ENCODE measurements around the gene ZFAND4. TPM values are rescaled to one million over a fixed set of nuclear protein-coding genes. Genes with fewer than 3 reads are reported as not detected.
"Not testable (repeated sequence)": the region's sequence is repeated elsewhere in the genome, so short reads cannot be mapped to it uniquely, and the experiment has no call there.

The ZFAND4 gene
- total and polyA plus RNA-seq, 5 donors, result 5.4 to 20.6 (median 18.2) TPM

- 75% methylated on average over 3 of the region's 3 CpGs for WGBS
- intact Hi-C loops (cut with DNase I), result loop anchor here in 2 of 4 donors (10.0 kb wide), 3 partner anchors 75 to 415 kb away; no protein-coding TSS in a partner anchor
- not testable (repeated sequence) for ATAC-seq; H3K4me1 ChIP-seq (ENCODE audit: control insufficient read depth, insufficient read depth, low read length); H3K9me3 ChIP-seq (ENCODE audit: control insufficient read depth, low read length); H3K27ac ChIP-seq (ENCODE audit: low read length); H3K4me3 ChIP-seq (ENCODE audit: low read length); H3K27me3 ChIP-seq (ENCODE audit: control insufficient read depth, insufficient read depth); DNase-seq
Observed at GRCh38 chr10:45669897-45670296, 2.7 kb downstream of the ZFAND4 start.

- no peaks in the 10 kb centered on the region for H3K9me3 ChIP-seq (ENCODE audit: control insufficient read depth, low read length)
- 95% methylated on average over 2 of the region's 2 CpGs for WGBS
- intact Hi-C loops (cut with DNase I), result no loop called here
Observed at GRCh38 chr10:45660876-45661411, 11.6 kb downstream of the ZFAND4 start.

GRCh38 chr10:45657033-45657926, 15.3 kb downstream of the ZFAND4 start:
- no peak for ATAC-seq
- Histone ChIP-seq H3K4me1 (ENCODE audit: control insufficient read depth, insufficient read depth, low read length) (peaks cover 2% of the 10 kb centered on the region), H3K27me3 (ENCODE audit: control insufficient read depth, insufficient read depth) (no peaks in the 10 kb centered on the region), H3K27ac (ENCODE audit: low read length) (no peak overlapping the region), H3K9me3 (ENCODE audit: control insufficient read depth, low read length) (no peaks in the 10 kb centered on the region), H3K4me3 (ENCODE audit: low read length) (no peak overlapping the region)
- intact Hi-C loops (cut with DNase I), result no loop called here
- DNase-seq, result no peak
- 95% methylated on average over 6 of the region's 6 CpGs for WGBS

More at GRCh38 chr10:45660876-45661411, 11.6 kb downstream of the ZFAND4 start:
- DNase-seq (no peak), ATAC-seq (no peak)
- H3K4me3 ChIP-seq (ENCODE audit: low read length), result no peak overlapping the region
- no peak overlapping the region for H3K27ac ChIP-seq (ENCODE audit: low read length)
- H3K27me3 ChIP-seq (ENCODE audit: control insufficient read depth, insufficient read depth), result no peaks in the 10 kb centered on the region
- peaks cover 2% of the 10 kb centered on the region for H3K4me1 ChIP-seq (ENCODE audit: control insufficient read depth, insufficient read depth, low read length)

GRCh38 chr10:45655219-45655618, 17.4 kb downstream of the ZFAND4 start:
- ATAC-seq (no peak), DNase-seq (no peak)
- H3K27ac ChIP-seq (ENCODE audit: low read length), result no peak overlapping the region
- H3K27me3 ChIP-seq (ENCODE audit: control insufficient read depth, insufficient read depth), result no peaks in the 10 kb centered on the region
- H3K4me1 ChIP-seq (ENCODE audit: control insufficient read depth, insufficient read depth, low read length), result no peaks in the 10 kb centered on the region
- H3K4me3 ChIP-seq (ENCODE audit: low read length), result no peak overlapping the region
- intact Hi-C loops (cut with DNase I), result no loop called here
- H3K9me3 ChIP-seq (ENCODE audit: control insufficient read depth, low read length), result no peaks in the 10 kb centered on the region

GRCh38 chr10:45654753-45655141, 17.8 kb downstream of the ZFAND4 start:
- ATAC-seq; H3K9me3 ChIP-seq (ENCODE audit: control insufficient read depth, low read length); H3K27ac ChIP-seq (ENCODE audit: low read length); DNase-seq; intact Hi-C loops (cut with DNase I); H3K4me1 ChIP-seq (ENCODE audit: control insufficient read depth, insufficient read depth, low read length); H3K27me3 ChIP-seq (ENCODE audit: control insufficient read depth, insufficient read depth); H3K4me3 ChIP-seq (ENCODE audit: low read length): not testable (repeated sequence)
- WGBS, result 92% methylated on average over 2 of the region's 2 CpGs

GRCh38 chr10:45653454-45653853, 19.1 kb downstream of the ZFAND4 start:
- WGBS, result 84% methylated on average over 2 of the region's 2 CpGs
- ATAC-seq (no peak), DNase-seq (no peak)
- Histone ChIP-seq H3K9me3 (ENCODE audit: control insufficient read depth, low read length) (no peaks in the 10 kb centered on the region), H3K27me3 (ENCODE audit: control insufficient read depth, insufficient read depth) (no peaks in the 10 kb centered on the region), H3K4me1 (ENCODE audit: control insufficient read depth, insufficient read depth, low read length) (no peaks in the 10 kb centered on the region), H3K4me3 (ENCODE audit: low read length) (no peak overlapping the region), H3K27ac (ENCODE audit: low read length) (no peak overlapping the region)
- intact Hi-C loops (cut with DNase I), result no loop called here

GRCh38 chr10:45652511-45652910, 20.1 kb downstream of the ZFAND4 start:
- Histone ChIP-seq H3K27ac (ENCODE audit: low read length) (no peak overlapping the region), H3K27me3 (ENCODE audit: control insufficient read depth, insufficient read depth) (no peaks in the 10 kb centered on the region), H3K4me1 (ENCODE audit: control insufficient read depth, insufficient read depth, low read length) (no peaks in the 10 kb centered on the region), H3K4me3 (ENCODE audit: low read length) (no peak overlapping the region), H3K9me3 (ENCODE audit: control insufficient read depth, low read length) (no peaks in the 10 kb centered on the region)
- ATAC-seq (no peak), DNase-seq (no peak)
- 79% methylated on average over 1 of the region's 1 CpG for WGBS
- intact Hi-C loops (cut with DNase I), result no loop called here

GRCh38 chr10:45649296-45649695, 23.3 kb downstream of the ZFAND4 start:
- no peaks in the 10 kb centered on the region for H3K9me3 ChIP-seq (ENCODE audit: control insufficient read depth, low read length)
- ATAC-seq, result no peak
- 90% methylated on average over 2 of the region's 2 CpGs for WGBS

GRCh38 chr10:45647118-45647517, 25.5 kb downstream of the ZFAND4 start:
- no peaks in the 10 kb centered on the region for H3K9me3 ChIP-seq (ENCODE audit: control insufficient read depth, low read length)

More at GRCh38 chr10:45649296-45649695, 23.3 kb downstream of the ZFAND4 start:
- no peaks in the 10 kb centered on the region for H3K27me3 ChIP-seq (ENCODE audit: control insufficient read depth, insufficient read depth)
- H3K4me3 ChIP-seq (ENCODE audit: low read length), result no peak overlapping the region
- no peak for DNase-seq
- H3K27ac ChIP-seq (ENCODE audit: low read length), result no peak overlapping the region
- no peaks in the 10 kb centered on the region for H3K4me1 ChIP-seq (ENCODE audit: control insufficient read depth, insufficient read depth, low read length)
- intact Hi-C loops (cut with DNase I), result no loop called here

GRCh38 chr10:45646384-45647050, 26.1 kb downstream of the ZFAND4 start:
- ATAC-seq, result peak in 1 of 2 donors; percentile 19
- intact Hi-C loops (cut with DNase I), result no loop called here

More at GRCh38 chr10:45647118-45647517, 25.5 kb downstream of the ZFAND4 start:
- Histone ChIP-seq H3K27ac (ENCODE audit: low read length) (peak overlapping the region; percentile 33), H3K4me3 (ENCODE audit: low read length) (no peak overlapping the region), H3K4me1 (ENCODE audit: control insufficient read depth, insufficient read depth, low read length) (no peaks in the 10 kb centered on the region), H3K27me3 (ENCODE audit: control insufficient read depth, insufficient read depth) (no peaks in the 10 kb centered on the region)
- peak in 1 of 2 donors; percentile 50 for ATAC-seq
- intact Hi-C loops (cut with DNase I), result no loop called here
- 72% methylated on average over 2 of the region's 2 CpGs for WGBS
- no peak for DNase-seq

GRCh38 chr10:45644527-45644926, 28.0 kb downstream of the ZFAND4 start:
- no peaks in the 10 kb centered on the region for H3K27me3 ChIP-seq (ENCODE audit: control insufficient read depth, insufficient read depth)
- H3K4me3 ChIP-seq (ENCODE audit: low read length), result no peak overlapping the region
- whole genome bisulfite sequencing, result 99% methylated on average over 1 of the region's 1 CpG
- intact Hi-C loops (cut with DNase I), result no loop called here
- no peak for DNase-seq
- no peak overlapping the region for H3K27ac ChIP-seq (ENCODE audit: low read length)
- H3K9me3 ChIP-seq (ENCODE audit: control insufficient read depth, low read length), result no peaks in the 10 kb centered on the region
- no peak for ATAC-seq
- no peaks in the 10 kb centered on the region for H3K4me1 ChIP-seq (ENCODE audit: control insufficient read depth, insufficient read depth, low read length)

More at GRCh38 chr10:45646384-45647050, 26.1 kb downstream of the ZFAND4 start:
- H3K4me1 ChIP-seq (ENCODE audit: control insufficient read depth, insufficient read depth, low read length), result no peaks in the 10 kb centered on the region
- peak overlapping the region; percentile 33 for H3K27ac ChIP-seq (ENCODE audit: low read length)
- H3K4me3 ChIP-seq (ENCODE audit: low read length), result no peak overlapping the region
- no peaks in the 10 kb centered on the region for H3K27me3 ChIP-seq (ENCODE audit: control insufficient read depth, insufficient read depth)
- DNase-seq, result no peak
- 67% methylated on average over 4 of the region's 4 CpGs for WGBS
- no peaks in the 10 kb centered on the region for H3K9me3 ChIP-seq (ENCODE audit: control insufficient read depth, low read length)
